Measurements from ENCODE around the gene ADISSP. TPM values are rescaled to one million over a fixed set of nuclear protein-coding genes. Genes with fewer than 3 reads are reported as not detected.

The ADISSP gene
- total and polyA plus RNA-seq, 2 of the 13 experiments (the other 11 are each of a cell fraction or from before 2014, with no cell fraction given): 38.3 to 90.6 TPM

DNA sequence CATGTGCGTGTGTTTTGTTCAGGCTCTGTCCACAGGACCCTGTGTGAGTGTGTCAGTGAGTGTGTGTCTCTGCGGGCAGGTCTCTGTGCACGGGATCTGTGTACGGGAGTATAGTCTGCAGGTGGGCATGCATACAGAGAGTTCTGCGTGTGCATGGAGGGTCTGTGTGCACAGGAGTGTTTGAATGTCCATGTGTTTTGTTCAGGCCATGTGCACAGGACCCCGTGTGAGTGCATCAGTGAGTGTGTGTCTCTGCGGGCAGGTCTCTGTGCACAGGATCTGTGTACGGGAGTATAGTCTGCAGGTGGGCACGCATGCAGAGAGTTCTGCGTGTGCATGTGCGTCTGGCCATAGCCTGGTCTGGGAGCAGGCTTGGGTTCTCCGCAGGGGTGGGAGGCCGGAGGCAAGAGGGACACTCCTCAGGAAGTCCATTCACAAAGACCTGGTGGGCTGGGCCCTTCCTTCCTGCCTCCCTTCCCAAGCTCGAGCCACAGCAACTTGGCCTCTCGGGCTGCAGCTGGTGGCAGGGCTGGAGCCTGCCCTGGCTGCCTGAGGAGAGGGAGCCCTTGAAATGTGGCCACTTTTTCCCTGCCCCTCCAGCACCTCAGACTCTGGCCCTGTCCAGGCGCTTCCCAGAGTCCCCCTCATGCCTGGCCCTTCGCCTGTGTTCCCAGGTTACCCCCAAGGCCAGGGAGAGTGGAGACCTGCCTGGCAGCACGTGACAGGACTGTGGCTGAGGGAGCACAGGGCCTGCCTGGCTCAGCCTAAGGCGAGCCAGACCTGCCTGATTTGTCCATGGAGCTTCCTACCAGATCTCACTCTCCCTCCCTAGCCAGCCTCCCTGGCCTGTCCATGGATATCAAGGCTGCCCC is 28.3 kb downstream of the ADISSP start (continued):
- TF ChIP-seq ZNF253 (CRISPR knock-in tag; IDR thresholded peaks at IDR 0.05; ENCODE audit: borderline replicate concordance): no peak
- TF ChIP-seq ZNF768 (CRISPR knock-in tag; IDR thresholded peaks at IDR 0.05): no peak
- TF ChIP-seq TBL1XR1 (IDR thresholded peaks at IDR 0.05; ENCODE audit: borderline replicate concordance, low read length, partially characterized antibody): no peak
- no peak for TF ChIP-seq ZNF850 (CRISPR knock-in tag; conservative IDR thresholded peaks at IDR 0.05)
- no peak for TF ChIP-seq ZNF841 (CRISPR knock-in tag; IDR thresholded peaks at IDR 0.05; ENCODE audit: borderline replicate concordance)

- H4K20me1 ChIP-seq (ENCODE audit: insufficient read depth, low read length): no peaks in the 10 kb centered on the region
- in situ Hi-C loops (cut with HindIII; ENCODE audit: extremely low pct_ligation_motif_present, low pct_unique_long_range_greater_than_20kb) (no loop called here), intact Hi-C loops (cut with micrococcal nuclease; ENCODE audit: unreplicated experiment) (no loop called here)
- DNase-seq (ENCODE audit: low spot score) (peak; percentile 33), FAIRE-seq (peak; percentile 37), ATAC-seq (peak; percentile 19)
- H3K36me3 ChIP-seq (replicated peaks in 1 of 2; ENCODE audit: control insufficient read depth in 1 of 2, insufficient read depth in 2 of 2, low read length in 2 of 2): no peaks in the 10 kb centered on the region
- no peak overlapping the region for H2AFZ ChIP-seq (ENCODE audit: low read length)
- BruUV-seq (replicated peaks): no TSS peak
- peak overlapping the region in 1 of 3 experiments; percentile 3; a peak in 1 of 6 replicates for H3K4me3 ChIP-seq (replicated peaks in 1 of 3; ENCODE audit: insufficient read depth in 1 of 3, low read depth in 2 of 3, low read length in 3 of 3)
- peak overlapping the region; percentile 52 for H3K4me2 ChIP-seq (ENCODE audit: low read depth, low read length)
- H3K27me3 ChIP-seq (ENCODE audit: control insufficient read depth in 1 of 2, insufficient read depth in 2 of 2, low read length in 2 of 2): peaks cover 3 to 17% of the 10 kb centered on the region in 2 experiments
- ChIA-PET CTCF (ENCODE audit: low intra/inter-chr PET ratio, low total read pairs) (no interaction called here), POLR2A (no interaction called here)
- peaks cover 41% of the 10 kb centered on the region for H3K4me1 ChIP-seq (ENCODE audit: insufficient read depth, low read length)
- H3K27ac ChIP-seq (ENCODE audit: extremely low read length, insufficient read depth, low read length): no peak overlapping the region
- WGBS (ENCODE audit: low lambda C conversion rate): 6% methylated on average over 11 of the region's 11 CpGs
- no peaks in the 10 kb centered on the region for H3K9me3 ChIP-seq (ENCODE audit: low read length)
- H3K9ac ChIP-seq (ENCODE audit: insufficient read depth, low read depth, low read length): no peak overlapping the region
- H3K79me2 ChIP-seq (ENCODE audit: insufficient read depth, low read length): no peaks in the 10 kb centered on the region
- peak; percentile 32; the same call in 1 of the 2 replicates for TF ChIP-seq HDAC2 (CRISPR knock-in tag; IDR thresholded peaks at IDR 0.05)
- peak; percentile 27; the same call in 1 of the 2 replicates for TF ChIP-seq ZGPAT (CRISPR knock-in tag; IDR thresholded peaks at IDR 0.05)
- TF ChIP-seq PHF21A (CRISPR knock-in tag; IDR thresholded peaks at IDR 0.05): peak; percentile 6; the same call in 1 of the 2 replicates
- TF ChIP-seq RXRB (CRISPR knock-in tag; IDR thresholded peaks at IDR 0.05; ENCODE audit: borderline replicate concordance): no peak
- TF ChIP-seq RARA (CRISPR knock-in tag; IDR thresholded peaks at IDR 0.05): peak; percentile 5
- TF ChIP-seq AHDC1 (CRISPR knock-in tag; IDR thresholded peaks at IDR 0.05; ENCODE audit: borderline replicate concordance): peak; percentile 54; the same call in 1 of the 2 replicates
- peak; percentile 80 for TF ChIP-seq CEBPG (CRISPR knock-in tag; IDR thresholded peaks at IDR 0.05)
- TF ChIP-seq ZNF550 (CRISPR knock-in tag; IDR thresholded peaks at IDR 0.05; ENCODE audit: borderline replicate concordance): no peak
Observed at GRCh38 chr20:3738111-3739053, 29.2 kb downstream of the ADISSP start.

All from HepG2 (cell line).